ENCODE data around the gene KCNAB1.

The KCNAB1 gene

DNA sequence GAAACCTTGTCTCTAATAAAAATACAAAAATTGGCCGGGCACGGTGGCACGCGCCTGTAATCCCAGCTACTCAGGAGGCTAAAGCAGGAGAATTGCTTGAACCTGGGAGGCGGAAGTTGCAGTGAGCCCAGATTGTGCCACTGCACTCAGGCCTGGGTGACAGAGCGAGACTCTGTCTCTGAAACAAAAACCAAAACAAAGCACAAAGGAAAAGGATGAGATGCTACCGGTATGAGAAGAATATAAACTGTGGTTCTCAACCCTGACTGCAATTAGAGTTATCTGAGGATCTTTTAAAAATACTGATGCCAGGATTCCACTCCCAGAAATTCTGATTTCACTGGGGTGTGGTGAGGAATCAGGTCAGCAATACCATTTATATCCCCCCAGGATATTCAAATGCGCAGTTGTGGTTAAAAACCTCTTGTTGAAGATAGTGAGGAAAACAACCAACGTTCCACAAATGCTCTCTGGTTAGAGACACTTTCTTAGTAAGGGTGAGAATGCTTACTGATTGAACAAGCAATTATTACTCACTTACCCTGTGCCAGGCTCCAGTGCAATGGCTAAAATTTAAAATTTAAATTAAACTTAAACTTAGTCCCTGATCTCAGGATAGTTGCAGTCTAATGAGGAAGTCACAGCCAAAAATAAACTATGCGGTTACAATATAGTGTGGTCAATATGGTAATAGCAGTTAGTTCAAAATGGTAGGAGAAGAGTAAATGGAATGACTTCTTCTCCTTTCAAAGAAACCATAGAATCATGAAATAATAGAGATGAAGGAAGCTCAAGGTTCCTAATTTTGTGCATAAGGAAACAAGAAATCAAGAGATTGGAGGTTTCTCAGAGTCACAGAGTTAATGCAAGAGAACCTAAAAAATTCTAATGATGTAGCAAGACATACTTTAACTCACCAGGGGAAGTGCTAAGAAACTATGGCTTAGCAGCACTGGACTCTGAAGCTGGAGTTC lies 325.0 kb downstream of the KCNAB1 start:
- no peak for DNase-seq

DNA sequence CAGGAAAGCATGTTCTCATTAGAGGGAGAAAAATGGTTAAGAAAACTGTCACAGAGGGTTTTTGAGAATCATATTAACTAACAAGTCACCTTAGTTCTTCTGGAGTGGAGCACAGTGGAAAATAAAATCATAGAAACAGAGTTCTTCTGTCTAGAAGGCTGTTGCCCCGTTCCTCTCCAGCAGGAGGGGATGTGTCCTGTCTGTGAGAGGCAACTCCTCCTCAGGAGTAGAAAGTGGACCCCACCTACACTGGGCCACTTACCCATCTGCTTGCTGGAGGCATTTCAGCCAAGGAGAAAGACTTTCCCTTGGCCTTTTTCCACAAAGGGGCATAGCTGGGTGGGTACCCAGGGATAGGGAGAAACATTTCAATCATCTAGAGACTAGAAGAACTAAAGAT lies 327.9 kb downstream of the KCNAB1 start:
- DNase-seq, result no peak

DNA sequence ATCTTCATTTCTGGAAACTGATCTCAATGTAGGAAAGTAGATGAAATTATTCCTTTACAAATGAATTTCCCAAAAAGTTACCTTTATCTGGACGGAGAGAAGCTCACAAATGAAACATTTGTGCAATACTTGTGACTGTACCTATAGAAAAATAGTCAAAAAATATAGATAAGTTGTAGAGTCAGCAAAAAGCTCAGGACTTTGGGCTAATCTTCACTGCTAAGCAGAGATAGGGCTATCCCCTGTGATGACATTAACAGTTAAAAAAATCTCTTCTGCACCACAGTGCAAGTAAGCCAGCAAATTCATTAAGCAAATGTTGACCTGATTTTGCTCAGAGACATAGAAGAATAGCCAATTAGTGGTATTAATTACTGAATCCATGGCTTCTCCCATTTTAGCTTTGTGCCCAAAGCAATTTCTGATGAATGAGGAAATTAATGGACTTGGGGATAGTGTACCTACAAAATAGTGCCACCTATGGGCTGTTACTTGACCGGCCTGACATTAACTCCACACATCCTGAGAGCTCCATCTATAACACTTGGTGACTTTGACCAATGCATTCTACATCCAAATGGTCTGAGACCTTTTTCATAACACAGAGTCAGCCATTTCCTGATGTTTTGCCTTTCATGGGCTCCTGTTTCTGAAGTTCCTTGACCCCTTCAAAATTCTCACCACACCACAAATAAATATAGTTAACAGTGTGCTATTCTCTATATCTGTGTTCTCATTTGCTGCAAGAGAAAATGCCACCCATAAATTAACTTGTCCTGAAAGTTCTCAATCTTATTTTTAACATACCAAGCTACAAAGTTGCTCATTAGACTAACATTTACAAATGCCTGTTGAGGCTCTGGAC lies 329.6 kb downstream of the KCNAB1 start:
- peak in 1 of 56 donors; percentile 5 for DNase-seq

DNA sequence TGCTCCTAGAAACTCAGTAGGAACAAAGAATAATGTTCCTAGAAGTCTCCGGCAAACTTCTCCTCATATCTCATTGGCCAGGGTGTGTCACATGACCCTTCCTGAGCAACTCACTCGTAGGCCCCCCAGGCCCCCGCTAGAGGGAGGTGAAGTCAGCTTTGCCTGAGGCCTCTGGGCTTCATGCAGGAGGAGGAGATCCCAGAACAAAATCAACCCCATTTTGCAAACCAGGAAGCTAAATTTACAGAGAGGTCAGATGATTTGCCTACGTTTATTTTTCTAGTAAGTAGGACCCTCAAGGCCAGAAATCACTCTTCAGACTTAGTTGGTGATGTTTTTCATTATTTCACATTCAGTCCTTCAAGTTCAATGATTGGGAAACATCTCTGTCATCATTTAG lies 335.5 kb downstream of the KCNAB1 start:
- no peak for DNase-seq

DNA sequence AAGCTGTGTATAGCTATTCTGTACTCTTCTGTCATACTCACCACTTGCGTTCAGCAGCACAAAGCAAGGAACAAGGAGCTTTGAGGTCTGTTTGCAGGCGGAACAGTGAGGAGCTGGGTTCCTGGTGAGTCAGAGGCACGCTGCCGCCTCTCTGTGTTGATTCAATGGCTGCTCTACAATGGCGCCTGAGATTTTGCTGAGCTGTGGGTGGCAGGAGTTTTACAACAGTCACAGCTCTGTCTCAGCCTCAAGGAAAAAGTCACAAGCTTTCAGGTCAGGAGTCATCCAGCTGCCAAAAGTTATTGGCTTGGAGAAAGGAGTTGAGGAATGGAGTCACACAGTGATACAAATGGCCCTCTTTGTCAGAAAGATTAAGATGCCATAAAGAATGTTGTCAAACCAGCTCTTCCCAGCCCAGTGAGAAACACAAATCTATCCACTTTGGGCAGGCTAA lies 336.4 kb downstream of the KCNAB1 start:
- DNase-seq, result peak in 40 of 56 donors; percentile 5 to 80 (median 41)

DNA sequence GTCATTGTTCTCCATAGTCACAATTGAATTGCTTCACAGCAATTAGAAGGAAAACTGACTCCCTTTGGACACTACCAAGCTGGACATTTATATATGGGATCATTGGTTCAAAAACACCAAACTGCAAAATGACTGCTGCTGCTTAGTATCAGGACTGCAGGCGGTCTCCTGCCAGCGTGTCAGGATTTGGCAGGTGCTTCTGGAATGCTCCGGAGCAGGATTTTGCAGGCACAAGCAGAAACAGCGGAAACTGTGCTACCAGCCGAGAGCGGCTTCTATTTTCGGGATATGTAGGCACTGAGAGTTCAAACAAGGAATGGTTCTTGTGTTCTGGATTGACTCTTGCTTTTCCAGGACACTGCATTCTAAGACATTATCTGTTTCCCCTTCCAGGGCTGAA lies 339.1 kb downstream of the KCNAB1 start:
- DNase-seq, result peak in 19 of 56 donors; percentile 6 to 58 (median 26)

DNA sequence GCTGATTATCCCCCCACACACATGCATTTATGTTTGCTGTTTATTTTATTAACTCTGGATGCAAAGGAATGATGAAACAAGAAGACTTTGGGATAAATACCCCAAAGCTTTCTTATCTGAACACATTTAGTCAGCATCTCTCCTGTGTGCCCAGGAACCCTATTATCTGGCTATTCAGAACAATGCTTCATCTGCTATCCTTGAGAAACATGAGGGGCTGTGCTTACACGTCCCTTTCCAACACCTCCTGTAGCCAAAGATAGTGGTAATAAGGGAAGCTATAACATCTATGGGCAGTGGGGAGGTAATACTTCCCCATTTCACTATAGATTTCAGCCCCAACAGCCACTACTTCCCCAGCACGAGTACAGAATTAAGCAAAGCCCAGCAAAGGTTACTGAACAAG lies 339.8 kb downstream of the KCNAB1 start:
- DNase-seq, result no peak

DNA sequence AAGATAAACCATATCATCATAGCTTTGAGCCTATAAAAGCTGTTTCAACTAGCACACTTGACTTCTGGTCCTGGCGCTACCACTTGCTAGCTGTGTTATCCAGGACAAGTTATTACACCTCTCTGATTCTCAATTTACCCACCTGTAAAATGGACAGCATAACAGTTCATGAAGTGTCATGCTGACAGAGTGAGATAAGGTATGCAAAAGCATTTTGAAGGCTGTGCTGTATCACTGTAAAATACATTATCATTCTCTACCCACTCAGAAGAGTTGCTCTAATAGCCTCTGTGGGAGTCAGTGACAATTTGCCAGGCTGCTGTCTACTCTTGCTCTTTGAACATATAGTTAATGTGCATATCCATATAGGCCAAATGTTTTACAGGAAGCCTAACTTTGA lies 341.5 kb downstream of the KCNAB1 start:
- no peak for DNase-seq

DNA sequence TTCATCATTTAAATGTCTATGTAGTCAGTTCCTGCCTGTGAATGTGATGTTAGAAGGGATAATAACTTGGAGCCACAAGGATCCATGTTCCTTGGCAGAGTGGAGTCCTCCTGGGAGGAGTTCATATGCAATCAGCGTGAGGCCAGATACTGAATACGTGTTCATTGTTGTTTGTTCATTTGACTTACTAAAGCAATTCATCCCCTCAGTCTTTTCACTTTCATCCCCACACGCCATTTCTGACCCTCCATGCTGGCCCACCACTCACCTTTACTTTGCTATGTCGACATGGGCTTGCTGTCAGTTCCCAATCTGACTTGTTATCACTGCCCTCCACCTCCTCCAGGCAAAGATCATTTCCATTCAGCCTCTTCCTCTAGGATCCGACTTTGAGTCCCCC lies 342.7 kb downstream of the KCNAB1 start:
- no peak for DNase-seq

DNA sequence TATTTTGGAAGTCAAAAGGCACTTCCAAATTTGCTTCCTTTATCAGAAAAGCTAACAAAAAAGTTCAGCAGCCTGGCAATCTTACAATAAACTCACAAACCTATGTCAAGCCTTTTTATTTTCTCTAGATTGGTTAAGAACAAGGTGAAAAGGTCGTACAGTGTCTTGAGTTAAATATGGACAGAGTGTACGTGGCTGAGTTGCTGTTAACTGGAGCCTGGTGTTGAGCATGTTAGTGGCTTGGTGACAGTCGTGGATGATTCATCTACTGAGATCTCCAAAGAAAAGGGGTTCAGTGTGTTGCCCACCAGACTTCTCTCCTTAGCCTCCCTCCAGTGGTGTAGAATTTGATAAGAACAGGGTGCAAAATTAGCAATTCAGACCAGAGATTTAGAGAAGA lies 344.8 kb downstream of the KCNAB1 start:
- DNase-seq, result no peak

DNA sequence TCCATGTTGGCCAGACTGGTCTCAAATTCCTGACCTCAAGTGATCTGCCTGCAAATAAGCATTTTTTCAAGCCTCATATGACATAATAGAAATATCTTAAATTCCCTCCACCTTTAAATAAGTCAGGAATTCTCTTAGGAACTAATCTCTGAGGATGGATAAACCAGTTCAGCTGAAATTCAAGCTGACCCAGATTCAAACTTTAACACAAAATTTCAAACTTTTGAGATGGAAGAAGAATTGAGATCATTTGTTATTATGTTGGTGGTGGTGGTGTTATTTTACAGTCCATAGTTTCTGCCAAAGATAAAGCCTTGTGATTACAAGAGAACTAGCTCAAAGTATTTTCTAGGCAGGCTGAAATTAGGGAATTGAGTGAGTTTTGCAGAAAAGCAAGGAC lies 349.1 kb downstream of the KCNAB1 start:
- no peak for DNase-seq

DNA sequence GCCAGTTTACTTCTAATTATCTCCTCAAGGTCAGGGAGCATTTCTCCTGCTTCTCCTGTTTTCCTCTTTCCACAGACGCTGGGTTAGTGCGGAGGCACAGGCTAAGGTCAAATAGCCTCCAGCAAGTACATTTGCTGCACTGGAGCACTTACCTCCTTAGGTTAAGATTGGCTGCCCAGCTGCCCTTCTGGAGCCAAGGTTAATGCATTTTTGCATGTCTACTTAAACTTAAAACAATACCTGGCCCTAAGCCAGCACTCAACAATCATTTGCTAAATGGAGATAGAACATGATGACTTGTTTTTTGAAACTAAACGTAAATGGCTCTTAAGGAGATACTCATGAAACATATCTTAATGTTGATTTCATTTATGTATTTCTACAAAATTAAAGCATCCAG lies 351.1 kb downstream of the KCNAB1 start:
- no peak for DNase-seq

DNA sequence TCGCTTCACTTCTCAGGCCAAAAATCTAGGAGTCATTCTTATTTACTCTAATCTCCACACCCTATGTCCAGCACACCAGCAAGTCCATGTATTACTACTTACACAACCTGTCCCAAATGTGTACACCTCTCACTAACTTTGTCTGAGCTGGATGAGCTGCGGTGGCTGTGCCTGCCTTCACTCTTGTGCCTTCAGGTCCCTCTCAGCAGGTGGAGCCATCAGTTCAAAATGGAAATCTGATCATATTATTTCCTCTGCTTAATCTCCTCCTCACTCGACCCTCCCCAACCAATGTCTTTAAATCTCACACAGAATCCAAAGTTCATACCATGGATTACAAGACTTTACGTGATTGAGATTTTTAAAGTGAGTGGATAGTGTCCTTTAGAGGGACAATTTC lies 351.8 kb downstream of the KCNAB1 start:
- no peak for DNase-seq

DNA sequence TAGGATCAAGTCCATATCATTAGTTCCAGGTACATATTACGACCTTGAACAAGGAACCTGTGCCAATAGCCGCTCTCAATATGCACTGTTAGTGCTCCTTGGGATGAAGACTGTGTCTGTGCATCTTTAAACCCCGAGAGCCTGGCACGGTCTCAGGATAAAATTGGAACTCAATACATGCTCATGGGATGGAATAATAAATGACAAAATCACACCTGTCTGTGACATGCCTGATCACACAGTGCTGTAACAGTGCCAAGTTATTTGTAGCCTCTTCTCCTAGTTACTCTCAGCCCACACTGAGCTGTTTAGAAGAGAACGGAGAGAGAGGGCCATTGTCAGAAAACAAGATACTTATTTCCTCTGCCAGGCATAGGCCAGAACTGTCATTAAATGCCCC lies 352.3 kb downstream of the KCNAB1 start:
- no peak for DNase-seq

DNA sequence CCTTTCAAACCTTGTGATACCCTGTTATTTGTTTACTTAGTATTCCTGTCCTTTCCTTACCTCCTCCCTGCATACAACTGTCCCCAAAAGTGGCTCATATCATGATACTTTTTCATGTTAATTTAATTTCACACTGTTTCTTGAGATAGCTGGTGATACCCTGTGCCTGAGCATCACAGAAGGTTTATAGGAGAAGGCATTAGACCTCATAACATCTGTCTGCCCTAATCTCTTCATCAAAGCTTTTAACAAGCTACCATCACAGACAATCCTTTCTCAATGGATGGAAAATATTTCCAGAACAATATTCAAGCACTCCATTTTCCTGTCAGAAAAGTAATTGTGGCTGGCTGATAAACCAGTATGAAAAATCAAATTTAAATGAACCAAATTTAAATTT lies 353.0 kb downstream of the KCNAB1 start:
- DNase-seq, result no peak

DNA sequence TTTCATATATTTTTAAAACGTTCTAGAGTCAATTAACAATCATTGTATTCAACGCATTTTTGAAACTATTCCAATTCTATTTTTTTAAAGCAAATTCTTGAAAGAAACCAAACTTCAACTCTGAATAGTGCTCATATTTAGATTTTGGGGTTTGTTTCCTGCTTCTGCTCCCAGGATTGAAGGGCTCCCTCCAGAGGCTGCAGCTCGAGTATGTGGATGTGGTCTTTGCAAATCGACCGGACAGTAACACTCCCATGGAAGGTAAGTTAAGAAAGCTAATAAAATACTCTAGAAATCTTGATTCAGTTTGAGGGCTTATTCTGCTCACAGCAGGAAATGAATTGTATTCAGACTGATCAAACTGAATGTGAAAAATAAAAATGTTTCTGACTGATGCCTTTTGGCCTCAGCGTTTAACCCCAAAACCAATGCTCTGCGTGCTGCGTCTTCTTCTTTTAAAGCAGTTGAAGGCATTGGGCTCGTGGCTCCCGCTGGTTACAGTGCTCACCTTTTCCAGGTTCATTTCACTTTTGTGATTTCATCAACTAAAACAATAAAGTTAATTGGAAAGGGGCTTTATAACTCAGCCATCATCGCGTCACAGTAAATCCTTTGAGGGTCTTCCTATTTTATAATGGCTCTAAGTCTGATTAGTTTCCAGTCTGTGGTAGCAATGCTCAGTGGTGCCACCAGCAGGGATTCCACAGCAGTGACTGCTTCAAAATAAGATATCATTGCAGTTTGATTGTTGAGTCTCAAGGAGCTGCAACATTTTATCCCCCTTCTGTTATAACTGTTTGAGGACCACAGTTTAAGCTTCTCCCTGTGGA lies 354.4 kb downstream of the KCNAB1 start:
- DNase-seq, result peak in 8 of 56 donors; percentile 2 to 37 (median 6)

DNA sequence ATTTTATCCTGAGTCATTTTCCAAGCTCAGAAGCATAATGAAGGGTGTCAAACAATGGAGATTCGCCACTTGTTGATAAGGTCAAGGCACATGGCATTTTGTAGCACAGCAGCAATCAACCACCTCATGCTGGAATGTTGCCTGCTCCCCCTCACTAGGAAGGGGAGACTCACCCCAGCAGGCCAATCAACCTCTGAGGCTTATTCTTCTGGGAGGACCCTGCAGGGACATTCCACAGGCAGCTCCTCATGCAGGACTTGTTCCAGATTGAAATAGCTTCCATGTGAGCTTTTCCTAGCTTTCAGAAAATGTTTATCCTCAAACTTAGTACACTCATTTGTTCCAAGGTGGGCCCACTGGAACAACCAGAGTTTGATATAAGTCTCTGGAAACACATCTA lies 356.9 kb downstream of the KCNAB1 start:
- DNase-seq, result no peak

DNA sequence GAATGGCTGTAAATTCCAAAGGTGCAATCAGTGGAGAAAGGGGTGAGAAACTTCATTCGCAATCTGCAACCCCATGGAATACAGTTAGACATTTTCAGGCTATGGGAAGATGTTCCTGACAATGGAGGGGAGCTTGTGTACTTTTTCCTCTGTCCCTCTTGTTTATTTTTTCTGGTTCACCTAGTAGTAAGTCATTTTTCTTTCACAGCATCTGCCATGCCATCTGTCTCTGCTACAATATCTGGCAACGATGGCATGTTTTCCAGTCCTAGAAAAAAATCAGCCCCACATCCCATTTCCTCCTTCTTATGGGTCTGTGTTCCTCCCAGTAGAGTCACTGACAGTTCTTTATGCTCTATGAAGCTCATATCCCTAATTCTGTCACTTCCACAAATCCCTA lies 358.5 kb downstream of the KCNAB1 start:
- no peak for DNase-seq

DNA sequence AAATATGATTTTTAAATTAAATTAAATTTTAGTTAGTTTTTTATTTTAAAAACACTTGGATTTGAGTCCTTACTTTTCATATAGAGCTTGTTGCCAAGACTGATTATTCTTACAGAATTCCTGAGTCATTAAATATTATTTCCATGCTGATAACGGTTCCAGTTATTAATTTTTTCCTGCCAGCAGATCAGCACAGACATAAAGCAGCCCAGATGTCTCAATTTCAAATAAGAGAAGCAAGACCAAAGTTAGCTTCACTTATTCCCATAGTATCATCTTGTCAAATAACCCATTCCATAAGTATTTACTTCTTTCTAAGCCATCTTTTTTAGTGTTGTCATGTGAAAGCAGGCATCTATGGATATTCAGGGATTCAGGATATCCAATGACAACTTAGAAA lies 359.2 kb downstream of the KCNAB1 start:
- no peak for DNase-seq

DNA sequence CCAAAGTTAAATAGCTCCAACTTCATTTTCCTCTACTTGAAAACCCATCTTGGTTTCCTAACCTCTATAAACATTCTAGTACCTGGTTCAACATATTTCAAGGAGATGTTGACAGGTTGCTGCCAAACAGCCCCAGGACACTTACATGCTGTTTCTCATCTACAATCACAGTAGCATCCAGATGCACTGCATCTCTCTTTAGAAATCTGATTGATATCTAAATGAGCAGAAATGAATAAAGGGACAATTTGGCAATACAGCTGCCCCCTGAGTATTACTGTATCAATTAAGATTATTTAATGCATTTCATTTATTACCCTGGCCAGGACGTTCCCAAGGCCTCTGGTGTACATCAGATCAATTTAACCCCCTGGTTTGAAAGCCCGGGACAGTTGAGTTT lies 360.6 kb downstream of the KCNAB1 start:
- DNase-seq, result no peak

DNA sequence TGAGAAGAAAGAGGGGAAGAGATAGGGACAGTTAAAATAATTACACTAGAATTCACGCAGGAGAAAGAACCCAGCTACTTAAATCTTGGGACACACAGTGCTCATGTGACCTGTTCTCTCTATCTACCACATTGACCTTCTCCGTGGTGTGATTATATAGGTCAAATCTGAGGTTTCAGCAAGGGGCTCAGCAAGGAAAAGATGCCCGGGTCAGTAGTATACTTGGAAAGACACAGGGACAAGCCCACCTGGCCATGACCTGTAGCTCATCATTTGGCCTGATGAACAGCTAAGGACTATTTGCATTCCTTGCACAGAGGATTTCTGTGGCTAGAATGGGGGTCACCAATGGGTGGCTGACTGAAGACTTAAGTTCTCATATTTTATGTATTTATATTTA lies 362.6 kb downstream of the KCNAB1 start:
- no peak for DNase-seq

Measured in nucleus accumbens (tissue), 56 donors.